ENCODE results near the gene FILIP1L. TPM values are rescaled to one million over a fixed set of nuclear protein-coding genes. Genes with fewer than 3 reads are reported as not detected.
A peak's percentile ranks its signal among the peaks of the same experiment; 100 is the strongest.

The FILIP1L gene
- total and polyA plus RNA-seq, 2 of the 13 experiments (the other 11 are each of a cell fraction or from before 2014, with no cell fraction given), result 8.1 to 187 TPM

DNA sequence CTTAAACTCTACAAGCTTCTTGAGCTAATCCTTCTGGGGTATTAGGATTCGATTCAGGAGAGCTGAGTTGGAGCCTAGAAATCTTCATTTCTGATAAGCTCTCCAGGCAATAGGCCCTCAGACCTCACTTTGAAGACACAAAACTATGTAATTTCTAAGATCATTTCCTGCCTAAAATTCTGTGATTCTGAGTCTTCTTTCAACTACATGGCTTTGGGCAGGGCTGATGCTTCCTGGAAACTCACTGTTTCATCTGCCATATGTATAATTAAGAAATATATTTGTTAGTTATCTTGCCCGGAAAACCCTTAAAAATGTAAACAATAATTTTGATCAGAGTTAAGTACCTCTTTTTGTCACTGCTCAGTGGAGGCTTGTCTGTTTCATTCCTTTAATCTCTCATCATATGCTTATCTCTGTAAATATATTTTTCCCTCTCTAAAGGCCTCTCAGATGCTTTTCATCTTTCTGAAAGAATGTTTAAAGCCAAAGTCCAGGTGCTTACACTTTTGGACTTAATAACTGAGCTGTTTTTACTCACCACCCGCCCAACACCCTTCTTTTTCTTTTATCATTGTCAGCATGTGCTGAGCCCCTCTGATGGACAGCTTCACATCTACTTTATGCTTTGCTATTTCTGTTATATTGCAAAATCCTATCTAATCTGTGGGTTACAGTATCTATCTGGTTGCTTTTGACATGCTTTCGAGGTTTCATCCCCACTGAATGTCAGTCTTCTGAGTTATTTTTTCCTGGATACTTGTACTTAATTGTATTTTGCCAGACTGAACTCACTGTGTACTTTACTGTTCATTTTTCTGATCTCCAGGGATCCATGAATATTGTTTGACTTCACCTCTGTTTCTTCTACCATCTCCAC, 38.2 kb downstream of the FILIP1L start (continued):
- TF ChIP-seq, protein P1, sequence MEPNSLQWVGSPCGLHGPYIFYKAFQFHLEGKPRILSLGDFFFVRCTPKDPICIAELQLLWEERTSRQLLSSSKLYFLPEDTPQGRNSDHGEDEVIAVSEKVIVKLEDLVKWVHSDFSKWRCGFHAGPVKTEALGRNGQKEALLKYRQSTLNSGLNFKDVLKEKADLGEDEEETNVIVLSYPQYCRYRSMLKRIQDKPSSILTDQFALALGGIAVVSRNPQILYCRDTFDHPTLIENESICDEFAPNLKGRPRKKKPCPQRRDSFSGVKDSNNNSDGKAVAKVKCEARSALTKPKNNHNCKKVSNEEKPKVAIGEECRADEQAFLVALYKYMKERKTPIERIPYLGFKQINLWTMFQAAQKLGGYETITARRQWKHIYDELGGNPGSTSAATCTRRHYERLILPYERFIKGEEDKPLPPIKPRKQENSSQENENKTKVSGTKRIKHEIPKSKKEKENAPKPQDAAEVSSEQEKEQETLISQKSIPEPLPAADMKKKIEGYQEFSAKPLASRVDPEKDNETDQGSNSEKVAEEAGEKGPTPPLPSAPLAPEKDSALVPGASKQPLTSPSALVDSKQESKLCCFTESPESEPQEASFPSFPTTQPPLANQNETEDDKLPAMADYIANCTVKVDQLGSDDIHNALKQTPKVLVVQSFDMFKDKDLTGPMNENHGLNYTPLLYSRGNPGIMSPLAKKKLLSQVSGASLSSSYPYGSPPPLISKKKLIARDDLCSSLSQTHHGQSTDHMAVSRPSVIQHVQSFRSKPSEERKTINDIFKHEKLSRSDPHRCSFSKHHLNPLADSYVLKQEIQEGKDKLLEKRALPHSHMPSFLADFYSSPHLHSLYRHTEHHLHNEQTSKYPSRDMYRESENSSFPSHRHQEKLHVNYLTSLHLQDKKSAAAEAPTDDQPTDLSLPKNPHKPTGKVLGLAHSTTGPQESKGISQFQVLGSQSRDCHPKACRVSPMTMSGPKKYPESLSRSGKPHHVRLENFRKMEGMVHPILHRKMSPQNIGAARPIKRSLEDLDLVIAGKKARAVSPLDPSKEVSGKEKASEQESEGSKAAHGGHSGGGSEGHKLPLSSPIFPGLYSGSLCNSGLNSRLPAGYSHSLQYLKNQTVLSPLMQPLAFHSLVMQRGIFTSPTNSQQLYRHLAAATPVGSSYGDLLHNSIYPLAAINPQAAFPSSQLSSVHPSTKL (CRISPR knock-in tag; IDR thresholded peaks at IDR 0.05), result peak; percentile 94
- TF ChIP-seq MED13 (CRISPR knock-in tag; IDR thresholded peaks at IDR 0.05) (peak; percentile 94), RFX3 (CRISPR knock-in tag; IDR thresholded peaks at IDR 0.05) (no peak), JARID2 (CRISPR knock-in tag; IDR thresholded peaks at IDR 0.05; ENCODE audit: insufficient replicate concordance) (no peak), REPIN1 (CRISPR knock-in tag; IDR thresholded peaks at IDR 0.05; ENCODE audit: borderline replicate concordance, low read depth) (no peak), ZNF7 (CRISPR knock-in tag; IDR thresholded peaks at IDR 0.05) (no peak), ZFP1 (CRISPR knock-in tag; IDR thresholded peaks at IDR 0.05) (no peak), ZNF160 (CRISPR knock-in tag; IDR thresholded peaks at IDR 0.05) (no peak), ZSCAN20 (CRISPR knock-in tag; IDR thresholded peaks at IDR 0.05; ENCODE audit: borderline replicate concordance) (no peak), ZFP36 (IDR thresholded peaks at IDR 0.05; ENCODE audit: borderline replicate concordance, low read depth, low read length, partially characterized antibody) (no peak), HNRNPK (IDR thresholded peaks at IDR 0.05; ENCODE audit: low read depth, low read length, poor library complexity, severe bottlenecking) (no peak), ZNF598 (CRISPR knock-in tag; IDR thresholded peaks at IDR 0.05; ENCODE audit: borderline replicate concordance) (no peak), ZNF580 (CRISPR knock-in tag; IDR thresholded peaks at IDR 0.05; ENCODE audit: borderline replicate concordance, low read depth) (no peak), HMG20A (CRISPR knock-in tag; IDR thresholded peaks at IDR 0.05; ENCODE audit: borderline replicate concordance) (peak; percentile 90), ZNF572 (CRISPR knock-in tag; IDR thresholded peaks at IDR 0.05) (no peak), ZNF30 (CRISPR knock-in tag; IDR thresholded peaks at IDR 0.05) (no peak), HNF4A (CRISPR knock-in tag; IDR thresholded peaks at IDR 0.05) (peak; percentile 97), ISL2 (CRISPR knock-in tag; IDR thresholded peaks at IDR 0.05) (peak; percentile 100), ZNF761 (CRISPR knock-in tag; conservative IDR thresholded peaks at IDR 0.05) (no peak)
- TF ChIP-seq, protein P2, sequence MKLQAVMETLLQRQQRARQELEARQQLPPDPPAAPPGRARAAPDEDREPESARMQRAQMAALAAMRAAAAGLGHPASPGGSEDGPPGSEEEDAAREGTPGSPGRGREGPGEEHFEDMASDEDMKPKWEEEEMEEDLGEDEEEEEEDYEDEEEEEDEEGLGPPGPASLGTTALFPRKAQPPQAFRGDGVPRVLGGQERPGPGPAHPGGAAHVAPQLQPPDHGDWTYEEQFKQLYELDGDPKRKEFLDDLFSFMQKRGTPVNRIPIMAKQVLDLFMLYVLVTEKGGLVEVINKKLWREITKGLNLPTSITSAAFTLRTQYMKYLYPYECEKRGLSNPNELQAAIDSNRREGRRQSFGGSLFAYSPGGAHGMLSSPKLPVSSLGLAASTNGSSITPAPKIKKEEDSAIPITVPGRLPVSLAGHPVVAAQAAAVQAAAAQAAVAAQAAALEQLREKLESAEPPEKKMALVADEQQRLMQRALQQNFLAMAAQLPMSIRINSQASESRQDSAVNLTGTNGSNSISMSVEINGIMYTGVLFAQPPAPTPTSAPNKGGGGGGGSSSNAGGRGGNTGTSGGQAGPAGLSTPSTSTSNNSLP (IDR thresholded peaks at IDR 0.05; ENCODE audit: low read depth, low read length), result peak; percentile 95
- TF ChIP-seq, protein P3, sequence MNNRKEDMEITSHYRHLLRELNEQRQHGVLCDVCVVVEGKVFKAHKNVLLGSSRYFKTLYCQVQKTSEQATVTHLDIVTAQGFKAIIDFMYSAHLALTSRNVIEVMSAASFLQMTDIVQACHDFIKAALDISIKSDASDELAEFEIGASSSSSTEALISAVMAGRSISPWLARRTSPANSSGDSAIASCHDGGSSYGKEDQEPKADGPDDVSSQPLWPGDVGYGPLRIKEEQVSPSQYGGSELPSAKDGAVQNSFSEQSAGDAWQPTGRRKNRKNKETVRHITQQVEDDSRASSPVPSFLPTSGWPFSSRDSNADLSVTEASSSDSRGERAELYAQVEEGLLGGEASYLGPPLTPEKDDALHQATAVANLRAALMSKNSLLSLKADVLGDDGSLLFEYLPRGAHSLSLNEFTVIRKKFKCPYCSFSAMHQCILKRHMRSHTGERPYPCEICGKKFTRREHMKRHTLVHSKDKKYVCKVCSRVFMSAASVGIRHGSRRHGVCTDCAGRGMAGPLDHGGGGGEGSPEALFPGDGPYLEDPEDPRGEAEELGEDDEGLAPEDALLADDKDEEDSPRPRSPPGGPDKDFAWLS (CRISPR knock-in tag; IDR thresholded peaks at IDR 0.05; ENCODE audit: borderline replicate concordance), result no peak

Data from HepG2 (cell line).